Purkinje cell (primary cell): Measurements from ENCODE around the gene ERGIC1. TPM values are rescaled to one million over a fixed set of nuclear protein-coding genes. Genes with fewer than 3 reads are reported as not detected.

Source experiments
- polyA plus RNA-seq: library from polyadenylated mRNA; unstranded; fragments of >200 nt; fragmentation: Nextera tagmentation; gene quantifications from 2 replicates; pipeline ENCODE4 v1.2.1, GENCODE V29; 2014

Gene ERGIC1
- polyA plus RNA-seq, result 4.6 and 7.1 TPM in 2 replicates

DNA sequence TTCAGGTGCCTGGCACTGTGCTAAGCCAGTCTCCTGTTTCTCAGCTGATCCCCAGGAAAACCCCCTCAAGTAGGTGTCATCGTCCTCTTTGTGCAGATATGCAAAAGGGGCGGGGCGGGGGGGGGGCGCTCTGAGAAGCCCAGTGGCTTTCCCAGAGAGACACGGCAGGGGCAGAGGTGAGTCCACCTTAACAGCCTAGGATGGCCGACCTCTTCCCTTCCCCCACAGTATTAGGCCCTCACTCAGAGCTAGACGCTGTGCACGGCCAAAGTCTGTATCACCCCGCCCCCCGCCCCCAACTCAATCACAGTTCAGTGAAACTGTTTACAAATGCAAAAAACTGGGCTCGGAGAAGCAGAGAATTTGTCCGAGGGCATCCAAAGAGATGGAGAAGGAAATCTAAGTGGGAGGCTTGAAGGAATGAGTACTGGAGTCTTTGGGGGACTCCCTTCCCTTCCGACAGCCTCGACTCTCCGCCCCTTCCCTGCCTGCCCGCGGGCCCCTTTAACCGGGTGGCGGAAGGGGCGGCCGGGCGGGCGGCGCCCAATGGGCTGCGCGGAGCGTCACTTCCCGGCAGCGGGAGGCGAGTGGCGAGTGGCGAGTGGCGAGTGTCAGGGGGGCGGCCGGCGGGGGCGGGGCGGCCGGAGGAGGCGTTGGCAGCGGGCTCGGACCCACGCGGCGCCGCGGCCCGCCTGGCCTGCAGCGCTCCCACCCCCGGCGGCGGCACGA, at the start of gene ERGIC1:
TSS of gene ERGIC1 (plus strand) at position 566 of the 729 bp plus-strand sequence. CDS start at position 729, 163 bp downstream.

GRCh38 chr5:172983542-172984243, 149.6 kb downstream of the ERGIC1 start, which contains the start of gene ATP6V0E1:
Gene ATP6V0E1, plus strand, starts transcription at chr5:172983771. Its CDS starts 90 bp downstream, at chr5:172983861.

Other genes starting within 250 kb of the ERGIC1 start
- not detected in 2 replicates for gene NEURL1B, start 193.0 kb upstream of the ERGIC1 start, polyA plus RNA-seq
- gene DUSP1, start 63.1 kb upstream of the ERGIC1 start, polyA plus RNA-seq, result 11.2 and 16.6 TPM in 2 replicates
- gene RPL26L1, start 125.2 kb downstream of the ERGIC1 start, polyA plus RNA-seq, result 207 and 233 TPM in 2 replicates
- 94.1 and 102 TPM in 2 replicates for gene ATP6V0E1, start 149.5 kb downstream of the ERGIC1 start, polyA plus RNA-seq
- 5.4 and 7.5 TPM in 2 replicates for gene CREBRF, start 222.1 kb downstream of the ERGIC1 start, polyA plus RNA-seq